Aorta (tissue), 5 donors: ENCODE results near the gene EPSTI1. TPM values are rescaled to one million over a fixed set of nuclear protein-coding genes. Genes with fewer than 3 reads are reported as not detected.
"Not testable (repeated sequence)": the region's sequence is repeated elsewhere in the genome, so short reads cannot be mapped to it uniquely, and the experiment has no call there.

Source experiments
- ATAC-seq: fragments of 200-7000 bp; cut with Tn5 transposase; one replicate; pipeline ENCODE4 v1.9.1; 2022; ENCODE audit warnings: moderate library complexity; ENCODE audit not compliant: low FRiP score
- DNase-seq, 2 donors: peaks; one replicate each; pipeline ENCODE4 v3.0.0-alpha.2; 2020
- H3K27ac ChIP-seq, 2 donors: one replicate each; pipeline ENCODE4 v1.5.1; 2013; ENCODE audit warnings: low read length in 2 of 2, mild to moderate bottlenecking in 2 of 2, moderate library complexity in 2 of 2, control low read depth in 1 of 2, inconsistent platforms in 1 of 2, low read depth in 1 of 2
- H3K27me3 ChIP-seq, 2 donors: one replicate each; pipeline ENCODE4 v1.6.1; 2013; ENCODE audit warnings: control low read depth in 1 of 2, low read length in 1 of 2, mild to moderate bottlenecking in 1 of 2, moderate library complexity in 1 of 2; ENCODE audit not compliant: insufficient read depth in 2 of 2, control insufficient read depth in 1 of 2
- H3K36me3 ChIP-seq, 2 donors: one replicate each; pipeline ENCODE4 v1.6.1; 2013; ENCODE audit warnings: control low read depth in 1 of 2, low read length in 1 of 2, mild to moderate bottlenecking in 1 of 2; ENCODE audit not compliant: insufficient read depth in 2 of 2, control insufficient read depth in 1 of 2
- H3K4me1 ChIP-seq, 2 donors: one replicate each; pipeline ENCODE4 v1.6.1; 2013; ENCODE audit warnings: low read length in 2 of 2, control low read depth in 1 of 2, mild to moderate bottlenecking in 1 of 2, moderate library complexity in 1 of 2; ENCODE audit not compliant: insufficient read depth in 2 of 2, control insufficient read depth in 1 of 2
- H3K4me3 ChIP-seq, 2 donors: one replicate each; pipeline ENCODE4 v1.5.1; 2013; ENCODE audit warnings: low read length in 2 of 2, control low read depth in 1 of 2, mild to moderate bottlenecking in 1 of 2
- H3K9me3 ChIP-seq: one replicate; pipeline ENCODE4 v1.6.1; 2013; ENCODE audit warnings: mild to moderate bottlenecking, low read length; ENCODE audit not compliant: control insufficient read depth
- WGBS, 2 donors: extraction: QIAGEN DNeasy Blood & Tissue Kit; methylation state at CpG; one replicate each; pipeline ENCODE4 v1.1.7; 2013; 5-methylcytosine and 5-hydroxymethylcytosine counted together
- intact Hi-C, 2 donors: fragments of 100-400 bp; cut with DNase I; formaldehyde crosslinking; loops; one replicate each; pipeline versions ENCODE4 v1.14.2 to v1.15.0; 2022
- polyA plus RNA-seq, 2 donors: library from polyadenylated mRNA; stranded (reverse); fragments of 200-250 nt; gene quantifications; one replicate each; pipeline ENCODE4 v1.2.3, GENCODE V29; 2013
- total RNA-seq, 2 donors: library from RNA; stranded (reverse); fragmentation: NEBNext Ultra II Directional; extraction: Animal tissue kit (Norgen Biotek cat#: 25700); gene quantifications; one replicate each; pipeline ENCODE4 v1.2.1, GENCODE V29; 2021
- donor health status: healthy with polysubstance abuse.
- donor health status: Bipolar disorder and iron deficiency.
- donor health status: DM: no; HTN: no; CAD: no.
- donor health status: DM: no; HTN: no; CAD: no.
- donor health status: DM: yes; HTN: yes; CAD: no.

Gene EPSTI1
- total and polyA plus RNA-seq, 4 donors, result 2.7 to 13.6 (median 7.9) TPM

- H3K27ac ChIP-seq, result no peak overlapping the region
- no peak overlapping the region for H3K4me3 ChIP-seq
- H3K27me3 ChIP-seq, result no peaks in the 10 kb centered on the region
- no peaks in the 10 kb centered on the region for H3K4me1 ChIP-seq
- WGBS, 2 donors, result 91 to 96% methylated on average over 2 of the region's 2 CpGs
- H3K36me3 ChIP-seq, result no peaks in the 10 kb centered on the region
- DNase-seq (no peak), ATAC-seq (no peak)
- no peaks in the 10 kb centered on the region for H3K9me3 ChIP-seq
- intact Hi-C loops, result no loop called here
Observed at GRCh38 chr13:42997381-42997780, 5.3 kb upstream of the EPSTI1 start.

DNA sequence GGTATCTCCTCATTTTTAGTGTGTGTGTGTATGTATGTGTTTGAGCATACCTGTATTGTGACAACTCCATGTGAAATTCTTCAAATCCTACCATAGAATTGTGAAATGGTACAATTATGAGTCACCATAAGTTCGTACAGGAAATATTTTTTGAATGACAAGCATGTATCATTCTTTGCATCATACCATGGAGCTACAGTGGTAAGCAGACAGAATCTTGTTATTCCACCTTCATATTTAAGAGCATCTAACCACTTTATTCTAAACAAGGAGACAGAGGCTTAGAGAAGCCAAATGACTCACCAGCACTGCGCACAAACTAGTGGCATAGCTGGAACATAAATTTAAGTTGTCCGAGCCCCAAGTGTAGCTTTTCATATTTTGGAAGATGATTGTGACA lies 4.5 kb upstream of the EPSTI1 start:
- intact Hi-C loops, result no loop called here
- 83 to 86% methylated on average over 3 of the region's 3 CpGs for WGBS, 2 donors
- no peaks in the 10 kb centered on the region for H3K4me1 ChIP-seq
- no peaks in the 10 kb centered on the region for H3K36me3 ChIP-seq
- ATAC-seq (no peak), DNase-seq (no peak)
- H3K27ac ChIP-seq, result no peak overlapping the region
- H3K27me3 ChIP-seq, result no peaks in the 10 kb centered on the region
- no peaks in the 10 kb centered on the region for H3K9me3 ChIP-seq
- no peak overlapping the region for H3K4me3 ChIP-seq

GRCh38 chr13:42994878-42995277 lies 2.8 kb upstream of the EPSTI1 start:
- no peak for DNase-seq
- Histone ChIP-seq H3K36me3 (no peaks in the 10 kb centered on the region), H3K27ac (no peak overlapping the region), H3K4me3 (no peak overlapping the region), H3K27me3 (no peaks in the 10 kb centered on the region), H3K4me1 (no peaks in the 10 kb centered on the region), H3K9me3 (no peaks in the 10 kb centered on the region)
- ATAC-seq, result no peak
- intact Hi-C loops, result no loop called here
- 96 to 100% methylated on average over 1 of the region's 1 CpG for WGBS, 2 donors

GRCh38 chr13:42992764-42993122 lies 702 bp upstream of the EPSTI1 start:
- Histone ChIP-seq H3K27ac (no peak overlapping the region), H3K4me3 (peak overlapping the region in 1 of 2 donors; percentile 92), H3K9me3 (no peaks in the 10 kb centered on the region), H3K4me1 (no peaks in the 10 kb centered on the region), H3K36me3 (no peaks in the 10 kb centered on the region), H3K27me3 (no peaks in the 10 kb centered on the region)
- DNase-seq (no peak), ATAC-seq (peak; percentile 28)
- intact Hi-C loops, result no loop called here
- 67 to 72% methylated on average over 4 of the region's 4 CpGs for WGBS, 2 donors

DNA sequence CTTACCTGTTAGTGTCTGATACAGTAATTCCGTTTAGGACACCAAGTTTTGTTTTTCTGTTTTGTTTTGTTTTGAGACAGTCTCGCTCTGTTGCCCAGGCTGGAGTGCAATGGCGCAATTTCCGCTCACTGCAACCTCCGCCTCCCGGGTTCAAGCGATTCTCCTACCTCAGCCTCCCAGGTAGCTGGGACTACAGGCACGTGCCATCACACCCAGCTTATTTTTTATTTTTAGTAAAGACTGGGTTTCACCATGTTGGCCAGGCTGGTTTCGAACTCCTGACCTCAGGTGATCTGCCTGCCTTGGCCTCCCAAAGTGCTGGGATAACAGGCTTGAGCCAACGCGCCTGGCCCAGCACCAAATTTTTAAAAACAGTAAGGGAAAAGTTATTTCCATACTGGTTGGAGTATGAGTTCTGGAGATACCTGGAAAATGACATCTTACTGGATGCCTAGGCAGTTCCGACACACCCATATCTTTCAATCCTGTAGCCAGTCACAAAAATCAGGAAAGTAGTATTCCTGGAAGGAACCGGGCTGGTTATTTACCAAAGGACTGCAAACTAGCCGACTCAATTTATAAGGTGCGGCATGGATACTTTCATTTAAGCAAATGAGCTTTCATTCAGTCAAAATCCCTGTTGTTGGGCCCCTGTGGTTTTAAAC lies 676 bp downstream of the EPSTI1 start:
- H3K4me1 ChIP-seq, H3K27ac ChIP-seq, H3K9me3 ChIP-seq, H3K36me3 ChIP-seq, H3K27me3 ChIP-seq, intact Hi-C loops, DNase-seq: not testable (repeated sequence)
- 66 to 69% methylated on average over 15 of the region's 15 CpGs for WGBS, 2 donors
- H3K4me3 ChIP-seq, result peak overlapping the region; percentile 79 to 92
- peak; percentile 12 for ATAC-seq

- intact Hi-C loops, result no loop called here
- Histone ChIP-seq H3K4me3 (no peak overlapping the region), H3K27me3 (no peaks in the 10 kb centered on the region), H3K36me3 (no peaks in the 10 kb centered on the region), H3K27ac (no peak overlapping the region), H3K9me3 (no peaks in the 10 kb centered on the region), H3K4me1 (no peaks in the 10 kb centered on the region)
- no peak for ATAC-seq
- WGBS, 2 donors, result 84 to 86% methylated on average over 10 of the region's 10 CpGs
- no peak for DNase-seq
Observed at GRCh38 chr13:42990291-42991232, 1.5 kb downstream of the EPSTI1 start.

- Histone ChIP-seq H3K4me1 (no peaks in the 10 kb centered on the region), H3K27me3 (no peaks in the 10 kb centered on the region), H3K27ac (no peak overlapping the region), H3K4me3 (no peak overlapping the region), H3K36me3 (no peaks in the 10 kb centered on the region), H3K9me3 (no peaks in the 10 kb centered on the region)
- WGBS, 2 donors, result 81% methylated on average over 7 of the region's 7 CpGs
- intact Hi-C loops, result no loop called here
- no peak for ATAC-seq
- no peak for DNase-seq
Observed at GRCh38 chr13:42986176-42986574, 5.9 kb downstream of the EPSTI1 start.

GRCh38 chr13:42985312-42986175 lies 6.5 kb downstream of the EPSTI1 start:
- H3K9me3 ChIP-seq, result no peaks in the 10 kb centered on the region
- H3K36me3 ChIP-seq, result no peaks in the 10 kb centered on the region
- H3K27me3 ChIP-seq, result no peaks in the 10 kb centered on the region
- intact Hi-C loops, result no loop called here
- no peak overlapping the region for H3K27ac ChIP-seq
- ATAC-seq (peak; percentile 85), DNase-seq (no peak)
- no peaks in the 10 kb centered on the region for H3K4me1 ChIP-seq
- no peak overlapping the region for H3K4me3 ChIP-seq
- WGBS, 2 donors, result 81 to 83% methylated on average over 8 of the region's 8 CpGs
